AG04450 (cell line): ENCODE measurements around the gene PERM1. TPM values are rescaled to one million over a fixed set of nuclear protein-coding genes. Genes with fewer than 3 reads are reported as not detected.
A peak's percentile ranks its signal among the peaks of the same experiment; 100 is the strongest.

Source experiments
- CTCF ChIA-PET: fragments of 300-600, 350-600 bp; formaldehyde crosslinking; extraction: SDS; loops from one replicate; lab custom pipeline; 2022; ENCODE audit warnings: antibody characterized with exemption, inconsistent platforms; lab: Charles Lee
- POLR2A ChIA-PET: fragments of 350-600 bp; formaldehyde crosslinking; extraction: SDS; loops from one replicate; lab custom pipeline; 2021; ENCODE audit warnings: antibody characterized with exemption, inconsistent platforms; lab: Yijun Ruan, JAX
- DNase-seq: peaks from one replicate; pipeline ENCODE4 v3.0.0-alpha.2; 2011; ENCODE audit warnings: low read depth, low spot score
- H3K27ac ChIP-seq: one replicate; pipeline ENCODE4 v1.5.1; 2012; ENCODE audit warnings: low read depth, low read length, control low read depth
- H3K27me3 ChIP-seq: one replicate; pipeline ENCODE4 v1.6.0; 2012; ENCODE audit warnings: low read length; ENCODE audit not compliant: control insufficient read depth, insufficient read depth
- H3K4me3 ChIP-seq: 2 replicates; pipeline ENCODE4 v1.5.1; 2011; ENCODE audit warnings: mild to moderate bottlenecking, low read depth, low read length, control low read depth
- H3K9me3 ChIP-seq: 2 replicates; pipeline ENCODE4 v1.5.1; 2012; ENCODE audit warnings: low read length; ENCODE audit not compliant: control insufficient read depth, insufficient read depth
- CTCF ChIP-seq: IDR thresholded peaks from 2 replicates; pipeline ENCODE4 v1.5.1; 2011; ENCODE audit warnings: low read depth, low read length, control low read depth, inconsistent platforms
- polyA plus RNA-seq: library from polyadenylated mRNA; depleted of rRNA; stranded (reverse); fragments of >200 nt; gene quantifications from 2 replicates; pipeline ENCODE4 v1.2.3, GENCODE V29; 2011

Gene PERM1
- polyA plus RNA-seq, 1 experiment, result not detected

- ChIA-PET POLR2A (no interaction called here), CTCF (no interaction called here)
- H3K4me3 ChIP-seq, result no peak overlapping the region
- peaks cover 26% of the 10 kb centered on the region for H3K27me3 ChIP-seq
- no peak for TF ChIP-seq CTCF
- no peak for DNase-seq
- H3K27ac ChIP-seq, result no peak overlapping the region
- peaks cover 6% of the 10 kb centered on the region; the same call in 1 of the 2 replicates for H3K9me3 ChIP-seq
These were observed 12.5 kb downstream of the PERM1 start for GRCh38 chr1:969260-969855.

GRCh38 chr1:967466-968343, 14.2 kb downstream of the PERM1 start:
- TF ChIP-seq CTCF, result no peak
- H3K27me3 ChIP-seq, result peaks cover 21% of the 10 kb centered on the region
- ChIA-PET POLR2A (interaction anchor here (1.2 to 1.4 kb wide), 2 partner anchors 8 to 24 kb away, joined by 6 to 12 read pairs; no protein-coding TSS in a partner anchor), CTCF (interaction anchor here (1.3 to 1.5 kb wide), 2 partner anchors 34 to 63 kb away, joined by 3 to 11 read pairs; no protein-coding TSS in a partner anchor)
- H3K9me3 ChIP-seq, result peaks cover 6% of the 10 kb centered on the region; the same call in 1 of the 2 replicates
- DNase-seq, result no peak
- H3K4me3 ChIP-seq, result no peak overlapping the region
- no peak overlapping the region for H3K27ac ChIP-seq

DNA sequence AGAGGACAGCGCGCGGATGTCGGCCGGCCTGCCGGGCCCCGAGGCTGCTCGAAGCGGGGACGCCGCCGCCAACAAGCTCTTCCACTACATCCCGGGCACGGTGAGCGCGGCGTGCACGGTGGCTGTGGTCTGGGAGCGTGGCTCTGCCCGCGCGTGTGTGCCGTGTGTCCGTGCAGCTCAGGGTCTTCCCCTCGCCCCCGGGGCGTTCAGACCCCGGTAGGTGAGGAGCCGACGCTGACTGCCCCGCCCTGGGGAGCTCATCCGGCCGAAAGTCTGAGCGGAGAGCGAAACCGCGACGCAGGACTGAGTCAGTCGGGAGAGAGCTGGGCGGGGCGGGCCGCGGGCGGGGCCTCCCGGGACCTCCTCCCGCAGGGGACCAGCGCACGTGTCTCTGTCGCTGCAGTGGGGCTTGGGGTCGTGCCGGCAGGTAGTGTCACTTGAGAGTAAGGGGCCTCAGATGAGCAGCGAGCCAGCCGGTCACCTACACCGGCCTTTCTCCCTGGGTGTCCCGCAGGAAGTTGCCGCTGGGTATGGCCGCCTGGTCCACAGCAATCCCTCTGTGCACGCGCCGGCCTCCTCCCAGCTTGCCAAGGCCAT, 15.1 kb downstream of the PERM1 start:
- CTCF ChIA-PET, result interaction anchor here (1.3 to 1.5 kb wide), 2 partner anchors 35 to 62 kb away, joined by 3 to 11 read pairs; no protein-coding TSS in a partner anchor
- Histone ChIP-seq H3K4me3 (peak overlapping the region; percentile 74), H3K9me3 (peaks cover 6% of the 10 kb centered on the region; the same call in 1 of the 2 replicates), H3K27ac (no peak overlapping the region), H3K27me3 (peaks cover 19% of the 10 kb centered on the region)
- POLR2A ChIA-PET, result interaction anchor here (0.6 to 1.4 kb wide), 7 partner anchors 9 to 64 kb away, joined by 3 to 12 read pairs (median 5); no protein-coding TSS in a partner anchor
- TF ChIP-seq CTCF, result no peak
- no peak for DNase-seq

DNA sequence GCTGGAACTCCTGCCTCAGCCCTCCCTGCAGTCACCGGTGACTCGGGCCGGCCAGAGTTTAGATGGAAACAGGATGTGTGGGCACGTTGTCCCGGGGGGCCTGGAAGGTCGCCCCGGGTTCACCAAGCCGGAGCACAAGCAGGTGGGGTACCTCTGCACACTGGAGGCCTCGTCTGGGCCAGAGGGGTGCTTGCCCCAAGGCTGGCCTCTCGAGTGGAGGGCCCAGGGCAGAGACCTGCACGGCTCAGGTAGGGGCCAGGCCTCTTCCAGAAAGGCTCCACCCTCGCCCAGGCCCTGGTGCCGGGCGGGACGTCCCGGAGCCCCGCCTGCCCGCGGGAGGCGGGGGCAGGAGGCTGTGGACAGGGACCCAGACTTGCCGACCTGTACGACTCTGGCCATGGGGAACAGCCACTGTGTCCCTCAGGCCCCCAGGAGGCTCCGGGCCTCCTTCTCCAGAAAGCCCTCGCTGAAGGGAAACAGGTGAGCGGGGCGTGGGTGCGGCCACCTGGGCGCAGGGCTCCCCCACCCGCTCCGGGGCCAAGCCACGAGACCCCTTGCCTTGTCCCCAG, 15.7 kb downstream of the PERM1 start, which contains the start of gene PLEKHN1:
Gene PLEKHN1, plus strand, starts transcription at position 348 of the 569 bp plus-strand sequence. Its CDS starts 50 bp downstream, at position 398.
- CTCF ChIA-PET, result interaction anchor here (1.3 to 1.5 kb wide), 2 partner anchors 36 to 62 kb away, joined by 3 to 11 read pairs; no protein-coding TSS in a partner anchor
- no peak for DNase-seq
- Histone ChIP-seq H3K27me3 (peaks cover 13% of the 10 kb centered on the region), H3K9me3 (peaks cover 6% of the 10 kb centered on the region; the same call in 1 of the 2 replicates), H3K27ac (no peak within 1 kb of the TSS), H3K4me3 (peak within 1 kb of the TSS; percentile 74)
- POLR2A ChIA-PET, result interaction anchor here (0.6 to 1.4 kb wide), 7 partner anchors 10 to 64 kb away, joined by 3 to 12 read pairs (median 5); no protein-coding TSS in a partner anchor
- no peak for TF ChIP-seq CTCF
